Neural cell (in vitro differentiated cells): ENCODE measurements around the gene OVOL1. TPM values are rescaled to one million over a fixed set of nuclear protein-coding genes. Genes with fewer than 3 reads are reported as not detected.
A peak's percentile ranks its signal among the peaks of the same experiment; 100 is the strongest.

Experiments
- H2AFZ ChIP-seq: fragments of 200-600, 300-800 bp; sonication (generic), shearing (Covaris generic); 2 replicates; pipeline ENCODE4 v1.6.0; 2014; ENCODE audit warnings: low read depth, mild to moderate bottlenecking, antibody characterized with exemption, low read length, moderate library complexity
- H3F3A ChIP-seq: fragments of 200-600 bp; shearing (Covaris generic); 2 replicates; pipeline ENCODE4 v1.6.1; 2016; ENCODE audit warnings: mild to moderate bottlenecking, moderate library complexity, mixed read lengths, antibody characterized with exemption, low read length; ENCODE audit not compliant: insufficient read depth, poor library complexity, severe bottlenecking
- H3K27ac ChIP-seq: fragments of 200-600, 300-800 bp; sonication (generic), shearing (Covaris generic); 2 replicates; pipeline ENCODE4 v1.5.1; 2014; ENCODE audit warnings: mild to moderate bottlenecking, low read length, moderate library complexity
- H3K27me3 ChIP-seq: fragments of 300-800, 200-600 bp; sonication (generic), shearing (Covaris generic); 2 replicates; pipeline ENCODE4 v1.6.0; 2014; ENCODE audit warnings: mild to moderate bottlenecking, low read depth, low read length, moderate library complexity; ENCODE audit not compliant: insufficient read depth
- H3K36me3 ChIP-seq: fragments of 300-800, 200-600 bp; sonication (generic), shearing (Covaris generic); 2 replicates; pipeline ENCODE4 v1.5.1; 2014; ENCODE audit warnings: mild to moderate bottlenecking, antibody characterized with exemption, low read length, moderate library complexity; ENCODE audit not compliant: insufficient read depth
- H3K4me2 ChIP-seq: fragments of 300-800, 200-600 bp; sonication (generic), shearing (Covaris generic); 2 replicates; pipeline ENCODE4 v1.6.0; 2014; ENCODE audit warnings: mild to moderate bottlenecking, low read length
- H3K4me3 ChIP-seq: fragments of 300-800, 200-600 bp; sonication (generic), shearing (Covaris generic); 2 replicates; pipeline ENCODE4 v1.5.1; 2014; ENCODE audit warnings: mild to moderate bottlenecking, low read length, moderate library complexity
- H3K79me2 ChIP-seq: fragments of 200-600 bp; shearing (Covaris generic); replicated peaks from 2 replicates; pipeline ENCODE4 v1.6.0; 2014; ENCODE audit warnings: mild to moderate bottlenecking, low read length, moderate library complexity; ENCODE audit not compliant: insufficient read depth
- H3K9ac ChIP-seq: fragments of 300-800, 200-600 bp; sonication (generic), shearing (Covaris generic); 2 replicates; pipeline ENCODE4 v1.6.1; 2016; ENCODE audit warnings: mild to moderate bottlenecking, low read length, mixed read lengths
- H3K9me2 ChIP-seq: fragments of 200-600 bp; shearing (Covaris generic); 2 replicates; pipeline ENCODE4 v1.6.1; 2016; ENCODE audit warnings: mild to moderate bottlenecking, low read length, mixed read lengths; ENCODE audit not compliant: insufficient read depth
- H3K9me3 ChIP-seq: fragments of 200-600, 300-800 bp; sonication (generic), shearing (Covaris generic); 2 replicates; pipeline ENCODE4 v1.6.1; 2016; ENCODE audit warnings: mild to moderate bottlenecking, mixed run types, low read length, moderate library complexity, mixed read lengths
- H4K20me1 ChIP-seq: fragments of 200-600 bp; shearing (Covaris generic); 2 replicates; pipeline ENCODE4 v1.6.1; 2016; ENCODE audit warnings: mild to moderate bottlenecking, mixed run types; ENCODE audit not compliant: insufficient read depth
- CTCF ChIP-seq: fragments of 450-650 bp; IDR thresholded peaks from 2 replicates; pipeline ENCODE4 v1.5.1; 2014; ENCODE audit warnings: antibody characterized with exemption, mild to moderate bottlenecking, moderate library complexity; ENCODE audit not compliant: poor library complexity, severe bottlenecking
- EP300 ChIP-seq: fragments of 450-650 bp; conservative IDR thresholded peaks from 2 replicates; pipeline ENCODE4 v1.6.1; 2014; ENCODE audit warnings: antibody characterized with exemption, mild to moderate bottlenecking, moderate library complexity; ENCODE audit not compliant: poor library complexity, severe bottlenecking
- EZH2 ChIP-seq: fragments of 200-600, 300-800 bp; shearing (Covaris generic), sonication (generic); IDR thresholded peaks from 2 replicates; pipeline ENCODE4 v1.6.1; 2014; ENCODE audit warnings: antibody characterized with exemption, low read length, borderline replicate concordance, mild to moderate bottlenecking; ENCODE audit not compliant: insufficient read depth, poor library complexity, severe bottlenecking
- MXI1 ChIP-seq: fragments of 450-650 bp; conservative IDR thresholded peaks from 2 replicates; pipeline ENCODE4 v1.6.1; 2014; ENCODE audit warnings: antibody characterized with exemption, mild to moderate bottlenecking; ENCODE audit not compliant: poor library complexity, severe bottlenecking
- POLR2AphosphoS5 ChIP-seq: IDR thresholded peaks from 2 replicates; pipeline ENCODE4 v1.6.1; 2012
- RAD21 ChIP-seq: fragments of 450-650 bp; conservative IDR thresholded peaks from 2 replicates; pipeline ENCODE4 v1.6.1; 2014; ENCODE audit warnings: antibody characterized with exemption, mild to moderate bottlenecking, moderate library complexity
- REST ChIP-seq: IDR thresholded peaks from 2 replicates; pipeline ENCODE4 v1.6.1; 2012; ENCODE audit warnings: borderline replicate concordance
- SMC3 ChIP-seq: fragments of 450-650 bp; conservative IDR thresholded peaks from 2 replicates; pipeline ENCODE4 v1.6.1; 2014; ENCODE audit warnings: antibody characterized with exemption, mild to moderate bottlenecking, moderate library complexity; ENCODE audit not compliant: poor library complexity
- TAF1 ChIP-seq: IDR thresholded peaks from 2 replicates; pipeline ENCODE4 v1.6.1; 2012; ENCODE audit warnings: low read depth
- polyA minus RNA-seq: library from RNA; depleted of rRNA, polyadenylated mRNA; stranded (reverse); fragments of >200 nt; gene quantifications from 2 replicates; pipeline ENCODE4 v1.2.3, GENCODE V29; 2014
- polyA plus RNA-seq: library from polyadenylated mRNA; depleted of rRNA; stranded (reverse); fragments of >200 nt; gene quantifications from 2 replicates; pipeline ENCODE4 v1.2.3, GENCODE V29; 2014

OVOL1 gene
- polyA plus RNA-seq (not detected in 2 replicates), polyA minus RNA-seq (not detected in 2 replicates)

GRCh38 chr11:65786786-65787636 is at the start of gene OVOL1:
Gene OVOL1 (plus strand): TSS chr11:65787063. CDS start chr11:65787374, 311 bp downstream.
- H3K9me2 ChIP-seq, result no peaks in the 10 kb centered on the region
- no peaks in the 10 kb centered on the region for H3F3A ChIP-seq
- no peak within 1 kb of the TSS for H3K9ac ChIP-seq
- no peak within 1 kb of the TSS for H3K4me2 ChIP-seq
- H4K20me1 ChIP-seq, result no peaks in the 10 kb centered on the region
- H3K36me3 ChIP-seq, result no peaks in the 10 kb centered on the region
- H3K27me3 ChIP-seq, result peaks cover 72% of the 10 kb centered on the region
- no peaks in the 10 kb centered on the region for H3K9me3 ChIP-seq
- H3K4me3 ChIP-seq, result peak within 1 kb of the TSS; percentile 57
- no peaks in the 10 kb centered on the region for H3K79me2 ChIP-seq
- no peak for TF ChIP-seq RAD21
- peak; percentile 100 for TF ChIP-seq EZH2
- TF ChIP-seq CTCF, result no peak
- no peak for TF ChIP-seq EP300
- TF ChIP-seq TAF1, result no peak
- peak; percentile 5 for TF ChIP-seq MXI1
- H2AFZ ChIP-seq, result no peak within 1 kb of the TSS
- no peak within 1 kb of the TSS for H3K27ac ChIP-seq

- Histone ChIP-seq H4K20me1 (no peaks in the 10 kb centered on the region), H3K4me3 (no peak overlapping the region), H3K9me3 (no peaks in the 10 kb centered on the region), H2AFZ (no peak overlapping the region), H3K9me2 (no peaks in the 10 kb centered on the region), H3K27ac (no peak overlapping the region), H3K4me2 (no peak overlapping the region), H3K27me3 (no peaks in the 10 kb centered on the region), H3K9ac (no peak overlapping the region), H3K36me3 (no peaks in the 10 kb centered on the region), H3K79me2 (no peaks in the 10 kb centered on the region), H3F3A (no peaks in the 10 kb centered on the region)
- TF ChIP-seq TAF1, result no peak
- TF ChIP-seq POLR2AphosphoS5, result no peak
- TF ChIP-seq EP300, result no peak
- no peak for TF ChIP-seq EZH2
- TF ChIP-seq REST, result no peak
- TF ChIP-seq MXI1, result no peak
- TF ChIP-seq CTCF, result no peak
- TF ChIP-seq RAD21, result no peak
- no peak for TF ChIP-seq SMC3
Observed at GRCh38 chr11:65739022-65739421, 47.8 kb upstream of the OVOL1 start.
